ENCODE results near the gene AGR2.

DNA sequence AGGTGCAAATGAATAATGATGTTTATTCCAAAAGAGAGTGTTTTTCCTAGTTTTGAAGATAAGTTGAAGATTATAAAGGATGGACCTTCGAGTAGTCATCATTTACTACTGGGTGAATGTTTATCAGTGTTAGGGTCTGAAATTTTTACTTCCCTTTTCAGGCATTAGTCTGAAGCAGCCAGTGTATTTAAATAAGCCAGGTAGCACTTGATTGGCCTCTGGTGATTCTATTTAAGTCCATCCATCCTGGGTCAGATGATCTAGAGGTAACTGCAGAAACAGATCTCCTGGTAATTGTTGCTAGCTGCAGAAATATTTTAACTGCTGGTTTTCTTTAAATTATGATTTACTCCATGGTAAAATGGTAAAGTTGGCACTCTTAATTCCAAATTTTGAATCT, 34.1 kb upstream of the AGR2 start:
- TF ChIP-seq, protein P1, sequence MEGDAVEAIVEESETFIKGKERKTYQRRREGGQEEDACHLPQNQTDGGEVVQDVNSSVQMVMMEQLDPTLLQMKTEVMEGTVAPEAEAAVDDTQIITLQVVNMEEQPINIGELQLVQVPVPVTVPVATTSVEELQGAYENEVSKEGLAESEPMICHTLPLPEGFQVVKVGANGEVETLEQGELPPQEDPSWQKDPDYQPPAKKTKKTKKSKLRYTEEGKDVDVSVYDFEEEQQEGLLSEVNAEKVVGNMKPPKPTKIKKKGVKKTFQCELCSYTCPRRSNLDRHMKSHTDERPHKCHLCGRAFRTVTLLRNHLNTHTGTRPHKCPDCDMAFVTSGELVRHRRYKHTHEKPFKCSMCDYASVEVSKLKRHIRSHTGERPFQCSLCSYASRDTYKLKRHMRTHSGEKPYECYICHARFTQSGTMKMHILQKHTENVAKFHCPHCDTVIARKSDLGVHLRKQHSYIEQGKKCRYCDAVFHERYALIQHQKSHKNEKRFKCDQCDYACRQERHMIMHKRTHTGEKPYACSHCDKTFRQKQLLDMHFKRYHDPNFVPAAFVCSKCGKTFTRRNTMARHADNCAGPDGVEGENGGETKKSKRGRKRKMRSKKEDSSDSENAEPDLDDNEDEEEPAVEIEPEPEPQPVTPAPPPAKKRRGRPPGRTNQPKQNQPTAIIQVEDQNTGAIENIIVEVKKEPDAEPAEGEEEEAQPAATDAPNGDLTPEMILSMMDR (conservative IDR thresholded peaks at IDR 0.05; ENCODE audit: low read depth, low read length), result no peak
- no peak for TF ChIP-seq EZH2 (IDR thresholded peaks at IDR 0.05; ENCODE audit: borderline replicate concordance, low read depth, low read length, poor library complexity, severe bottlenecking)
